ENCODE measurements around the gene ZNF790. TPM values are rescaled to one million over a fixed set of nuclear protein-coding genes. Genes with fewer than 3 reads are reported as not detected.

ZNF790 gene
- total and polyA plus RNA-seq, 2 of the 13 experiments (the other 11 are each of a cell fraction or from before 2014, with no cell fraction given), result 1.3 to 5.3 TPM

GRCh38 chr19:36850559-36851442 lies 12.6 kb upstream of the ZNF790 start, which contains the start of gene ZNF345 (continued):
- TF ChIP-seq ZNF580 (CRISPR knock-in tag; IDR thresholded peaks at IDR 0.05; ENCODE audit: borderline replicate concordance, low read depth) (no peak), ZNF562 (CRISPR knock-in tag; IDR thresholded peaks at IDR 0.05; ENCODE audit: borderline replicate concordance) (no peak), ASH2L (IDR thresholded peaks at IDR 0.05; ENCODE audit: insufficient read length, low read depth, low read length) (peak; percentile 77), MED13 (CRISPR knock-in tag; IDR thresholded peaks at IDR 0.05) (no peak), ZNF670 (CRISPR knock-in tag; IDR thresholded peaks at IDR 0.05; ENCODE audit: borderline replicate concordance) (0 out of 2 replicates have a peak, but pooled peaks have one; percentile 46), PHB2 (IDR thresholded peaks at IDR 0.05; ENCODE audit: partially characterized antibody) (no peak), FOXM1 (CRISPR knock-in tag; IDR thresholded peaks at IDR 0.05) (no peak), UBTF (CRISPR knock-in tag; IDR thresholded peaks at IDR 0.05) (no peak), PRDM10 (CRISPR knock-in tag; IDR thresholded peaks at IDR 0.05; ENCODE audit: low read depth) (no peak), ZC3H4 (CRISPR knock-in tag; IDR thresholded peaks at IDR 0.05; ENCODE audit: borderline replicate concordance) (no peak), KDM5B (CRISPR knock-in tag; IDR thresholded peaks at IDR 0.05; ENCODE audit: borderline replicate concordance) (peak; percentile 0; the same call in 1 of the 2 replicates), NFE2L2 (IDR thresholded peaks at IDR 0.05; ENCODE audit: low read length) (no peak), ZNF136 (CRISPR knock-in tag; IDR thresholded peaks at IDR 0.05; ENCODE audit: low read depth) (no peak), MIXL1 (CRISPR knock-in tag; IDR thresholded peaks at IDR 0.05) (no peak), ZNF672 (CRISPR knock-in tag; IDR thresholded peaks at IDR 0.05) (no peak), JARID2 (CRISPR knock-in tag; IDR thresholded peaks at IDR 0.05; ENCODE audit: insufficient replicate concordance) (no peak), POLR2AphosphoS5 (IDR thresholded peaks at IDR 0.05; ENCODE audit: low read depth, low read length) (peak; percentile 71), HCFC1 (IDR thresholded peaks at IDR 0.05; ENCODE audit: low read depth, low read length) (peak; percentile 92)
- TF ChIP-seq, protein P1, sequence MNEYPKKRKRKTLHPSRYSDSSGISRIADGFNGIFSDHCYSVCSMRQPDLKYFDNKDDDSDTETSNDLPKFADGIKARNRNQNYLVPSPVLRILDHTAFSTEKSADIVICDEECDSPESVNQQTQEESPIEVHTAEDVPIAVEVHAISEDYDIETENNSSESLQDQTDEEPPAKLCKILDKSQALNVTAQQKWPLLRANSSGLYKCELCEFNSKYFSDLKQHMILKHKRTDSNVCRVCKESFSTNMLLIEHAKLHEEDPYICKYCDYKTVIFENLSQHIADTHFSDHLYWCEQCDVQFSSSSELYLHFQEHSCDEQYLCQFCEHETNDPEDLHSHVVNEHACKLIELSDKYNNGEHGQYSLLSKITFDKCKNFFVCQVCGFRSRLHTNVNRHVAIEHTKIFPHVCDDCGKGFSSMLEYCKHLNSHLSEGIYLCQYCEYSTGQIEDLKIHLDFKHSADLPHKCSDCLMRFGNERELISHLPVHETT (CRISPR knock-in tag; conservative IDR thresholded peaks at IDR 0.05), result no peak
- TF ChIP-seq, protein P2, sequence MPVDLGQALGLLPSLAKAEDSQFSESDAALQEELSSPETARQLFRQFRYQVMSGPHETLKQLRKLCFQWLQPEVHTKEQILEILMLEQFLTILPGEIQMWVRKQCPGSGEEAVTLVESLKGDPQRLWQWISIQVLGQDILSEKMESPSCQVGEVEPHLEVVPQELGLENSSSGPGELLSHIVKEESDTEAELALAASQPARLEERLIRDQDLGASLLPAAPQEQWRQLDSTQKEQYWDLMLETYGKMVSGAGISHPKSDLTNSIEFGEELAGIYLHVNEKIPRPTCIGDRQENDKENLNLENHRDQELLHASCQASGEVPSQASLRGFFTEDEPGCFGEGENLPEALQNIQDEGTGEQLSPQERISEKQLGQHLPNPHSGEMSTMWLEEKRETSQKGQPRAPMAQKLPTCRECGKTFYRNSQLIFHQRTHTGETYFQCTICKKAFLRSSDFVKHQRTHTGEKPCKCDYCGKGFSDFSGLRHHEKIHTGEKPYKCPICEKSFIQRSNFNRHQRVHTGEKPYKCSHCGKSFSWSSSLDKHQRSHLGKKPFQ (CRISPR knock-in tag; IDR thresholded peaks at IDR 0.05; ENCODE audit: insufficient replicate concordance), result no peak
